Measurements from ENCODE around the gene UBE2L5.
"Not testable (repeated sequence)": the region's sequence is repeated elsewhere in the genome, so short reads cannot be mapped to it uniquely, and the experiment has no call there.

Gene UBE2L5

GRCh38 chr13:30457306-30457891 is 35.1 kb downstream of the UBE2L5 start:
- no peak overlapping the region for H2BK5ac ChIP-seq (ENCODE audit: low read length)
- no peak overlapping the region for H3K27ac ChIP-seq (replicated peaks; ENCODE audit: low read length)
- H3K36me3 ChIP-seq (replicated peaks in 1 of 2; ENCODE audit: control insufficient read depth in 2 of 2, insufficient read depth in 2 of 2, low read length in 2 of 2), result peaks cover 6 to 37% of the 10 kb centered on the region in 2 donors
- no peak overlapping the region for H3K4me3 ChIP-seq (ENCODE audit: low read length in 2 of 2)
- H3K4me2 ChIP-seq (ENCODE audit: insufficient read depth, low read length, poor library complexity, severe bottlenecking), result no peak overlapping the region
- H2AFZ ChIP-seq (ENCODE audit: low read length), result no peak overlapping the region
- H3K9ac ChIP-seq (ENCODE audit: low read depth, low read length, poor library complexity), result no peak overlapping the region
- H3K4ac ChIP-seq (ENCODE audit: low read length), result no peak overlapping the region
- no peak overlapping the region for H4K91ac ChIP-seq (ENCODE audit: low read depth, low read length, poor library complexity)
- no peak overlapping the region for H3K14ac ChIP-seq (ENCODE audit: low read length)
- H3K4me1 ChIP-seq (ENCODE audit: control insufficient read depth in 2 of 2, insufficient read depth in 1 of 2, low read depth in 1 of 2, low read length in 2 of 2), result no peaks in the 10 kb centered on the region
- H3K27me3 ChIP-seq (ENCODE audit: control insufficient read depth in 3 of 3, insufficient read depth in 3 of 3, low read depth in 1 of 3, low read length in 3 of 3), result no peaks in the 10 kb centered on the region
- H3K23ac ChIP-seq (ENCODE audit: low read depth, low read length, poor library complexity), result no peak overlapping the region
- no CpG with 5 or more reads among the region's 3 CpGs for WGBS, 2 donors (ENCODE audit: extremely low coverage in 2 of 2, insufficient read length in 2 of 2, insufficient replicate concordance in 1 of 2)
- no peaks in the 10 kb centered on the region for H3K9me3 ChIP-seq (replicated peaks in 1 of 2; ENCODE audit: control insufficient read depth in 2 of 2, insufficient read depth in 1 of 2, low read depth in 1 of 2, low read length in 2 of 2)
- no peaks in the 10 kb centered on the region for H3K79me1 ChIP-seq (ENCODE audit: low read depth, low read length)
- no peak for DNase-seq (ENCODE audit: low spot score)
- H4K8ac ChIP-seq (ENCODE audit: low read depth, low read length), result no peak overlapping the region
- no peak overlapping the region for H2BK12ac ChIP-seq (ENCODE audit: low read length)
- H3K18ac ChIP-seq (ENCODE audit: low read length), result no peak overlapping the region
- H2BK15ac ChIP-seq (ENCODE audit: low read length), result no peak overlapping the region
- no peak overlapping the region for H2BK120ac ChIP-seq (ENCODE audit: low read depth, low read length)
- H2AK5ac ChIP-seq (ENCODE audit: low read depth, low read length), result no peak overlapping the region

DNA sequence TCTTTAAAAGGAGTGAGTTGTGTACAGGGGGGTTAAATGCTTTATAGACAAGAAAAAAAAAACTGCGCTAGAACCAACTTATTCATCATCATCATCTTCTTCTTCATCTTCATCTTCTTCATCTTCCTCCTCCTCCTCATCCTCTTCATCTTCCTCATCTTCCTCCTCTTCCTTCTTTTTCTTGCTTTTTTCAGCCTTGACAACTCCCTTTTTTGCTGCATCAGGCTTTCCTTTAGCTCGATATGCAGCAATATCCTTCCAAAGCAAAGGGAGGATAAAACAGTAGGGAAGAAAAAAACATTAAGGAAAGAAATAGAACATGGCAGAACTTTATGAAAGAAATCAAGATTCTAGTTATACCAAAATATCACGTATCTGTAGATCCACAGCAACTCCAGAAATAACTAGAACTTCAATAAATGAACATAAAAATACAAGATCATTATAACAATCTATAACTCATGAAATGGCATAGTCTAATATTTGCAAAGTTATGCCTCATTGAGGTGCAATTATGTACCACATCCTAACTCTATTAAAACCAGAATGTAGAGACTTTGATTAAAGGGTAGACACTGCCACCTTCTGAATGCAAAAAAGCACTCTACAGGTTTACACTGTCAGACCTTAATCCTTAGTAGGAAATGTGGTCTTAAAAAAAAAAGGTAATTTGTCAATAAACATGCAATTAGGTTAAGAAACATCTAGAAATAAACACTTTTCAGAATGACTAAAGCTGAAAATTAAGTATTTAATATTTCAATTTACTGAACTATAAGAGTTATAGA is 39.2 kb downstream of the UBE2L5 start:
- H4K91ac ChIP-seq (ENCODE audit: low read depth, low read length, poor library complexity); H3K23ac ChIP-seq (ENCODE audit: low read depth, low read length, poor library complexity); H3K9me3 ChIP-seq (replicated peaks in 1 of 2; ENCODE audit: control insufficient read depth in 2 of 2, insufficient read depth in 1 of 2, low read depth in 1 of 2, low read length in 2 of 2); H2BK5ac ChIP-seq (ENCODE audit: low read length); H3K18ac ChIP-seq (ENCODE audit: low read length); H2AFZ ChIP-seq (ENCODE audit: low read length); H4K8ac ChIP-seq (ENCODE audit: low read depth, low read length); H3K4me1 ChIP-seq (ENCODE audit: control insufficient read depth in 2 of 2, insufficient read depth in 1 of 2, low read depth in 1 of 2, low read length in 2 of 2); H3K27ac ChIP-seq (replicated peaks; ENCODE audit: low read length); H3K79me1 ChIP-seq (ENCODE audit: low read depth, low read length); H3K27me3 ChIP-seq (ENCODE audit: control insufficient read depth in 3 of 3, insufficient read depth in 3 of 3, low read depth in 1 of 3, low read length in 3 of 3); H2AK5ac ChIP-seq (ENCODE audit: low read depth, low read length); H2BK120ac ChIP-seq (ENCODE audit: low read depth, low read length); H2BK12ac ChIP-seq (ENCODE audit: low read length); DNase-seq (ENCODE audit: low spot score); H3K9ac ChIP-seq (ENCODE audit: low read depth, low read length, poor library complexity); H3K14ac ChIP-seq (ENCODE audit: low read length); H3K4ac ChIP-seq (ENCODE audit: low read length); H3K4me3 ChIP-seq (ENCODE audit: low read length in 2 of 2); H3K4me2 ChIP-seq (ENCODE audit: insufficient read depth, low read length, poor library complexity, severe bottlenecking); H2BK15ac ChIP-seq (ENCODE audit: low read length): not testable (repeated sequence)
- peaks cover 7 to 52% of the 10 kb centered on the region in 2 donors for H3K36me3 ChIP-seq (replicated peaks in 1 of 2; ENCODE audit: control insufficient read depth in 2 of 2, insufficient read depth in 2 of 2, low read length in 2 of 2)
- no CpG with 5 or more reads among the region's 3 CpGs for WGBS, 2 donors (ENCODE audit: extremely low coverage in 2 of 2, insufficient read length in 2 of 2, insufficient replicate concordance in 1 of 2)

DNA sequence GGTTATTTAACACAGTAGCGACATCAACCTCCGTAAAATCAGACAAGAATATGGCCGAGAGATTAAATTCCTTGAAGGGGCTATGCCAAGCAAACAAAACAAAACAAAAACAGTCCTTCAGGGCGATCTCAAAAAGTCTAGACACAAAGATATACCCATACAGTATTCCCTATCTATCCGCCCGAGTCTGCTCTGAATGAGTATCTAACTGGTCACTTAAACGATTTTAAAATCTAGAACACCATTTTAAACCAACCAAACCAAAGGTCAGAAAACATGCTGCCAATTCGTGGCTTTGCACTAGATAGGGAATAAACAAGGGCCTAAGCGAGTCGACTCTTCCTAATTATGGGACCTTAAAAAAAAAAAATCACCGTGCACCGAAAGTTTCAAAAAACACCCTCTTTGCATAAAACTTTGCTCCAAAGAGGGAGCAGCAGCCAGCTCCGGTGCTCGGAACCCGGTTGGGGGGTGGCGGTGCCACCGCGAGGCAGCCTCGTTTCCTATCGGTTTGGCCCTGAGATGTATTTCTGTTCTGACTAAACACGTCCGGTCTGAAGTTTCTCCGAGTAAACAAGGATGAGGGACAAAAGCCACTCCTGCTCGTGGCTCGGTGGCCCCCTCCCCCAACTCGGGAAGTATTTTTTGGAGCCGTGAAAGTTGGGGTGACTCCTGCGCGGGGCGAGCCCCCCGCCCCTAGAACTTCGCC is 41.6 kb downstream of the UBE2L5 start:
- peak overlapping the region; percentile 68 for H2AFZ ChIP-seq (ENCODE audit: low read length)
- H2BK12ac ChIP-seq (ENCODE audit: low read length), result no peak overlapping the region
- peak overlapping the region; percentile 96 for H3K18ac ChIP-seq (ENCODE audit: low read length)
- peaks cover 2% of the 10 kb centered on the region for H3K79me1 ChIP-seq (ENCODE audit: low read depth, low read length)
- peaks cover 4 to 11% of the 10 kb centered on the region in 2 donors for H3K4me1 ChIP-seq (ENCODE audit: control insufficient read depth in 2 of 2, insufficient read depth in 1 of 2, low read depth in 1 of 2, low read length in 2 of 2)
- H4K8ac ChIP-seq (ENCODE audit: low read depth, low read length), result peak overlapping the region; percentile 65
- H3K36me3 ChIP-seq (replicated peaks in 1 of 2; ENCODE audit: control insufficient read depth in 2 of 2, insufficient read depth in 2 of 2, low read length in 2 of 2), result peaks cover 5 to 38% of the 10 kb centered on the region in 2 donors
- no peak overlapping the region for H2BK15ac ChIP-seq (ENCODE audit: low read length)
- DNase-seq (ENCODE audit: low spot score), result no peak
- H3K9ac ChIP-seq (ENCODE audit: low read depth, low read length, poor library complexity), result peak overlapping the region; percentile 90
- H3K4ac ChIP-seq (ENCODE audit: low read length), result peak overlapping the region; percentile 23
- peak overlapping the region; percentile 56 for H3K4me2 ChIP-seq (ENCODE audit: insufficient read depth, low read length, poor library complexity, severe bottlenecking)
- H3K23ac ChIP-seq (ENCODE audit: low read depth, low read length, poor library complexity), result peak overlapping the region; percentile 80
- peak overlapping the region; percentile 70 for H2AK5ac ChIP-seq (ENCODE audit: low read depth, low read length)
- H3K27me3 ChIP-seq (ENCODE audit: control insufficient read depth in 3 of 3, insufficient read depth in 3 of 3, low read depth in 1 of 3, low read length in 3 of 3), result no peaks in the 10 kb centered on the region
- peak overlapping the region; percentile 81 to 87 for H3K4me3 ChIP-seq (ENCODE audit: low read length in 2 of 2)
- H3K14ac ChIP-seq (ENCODE audit: low read length), result peak overlapping the region; percentile 38
- no peak overlapping the region for H2BK5ac ChIP-seq (ENCODE audit: low read length)
- WGBS, 2 donors (ENCODE audit: extremely low coverage in 2 of 2, insufficient read length in 2 of 2, insufficient replicate concordance in 1 of 2), result no CpG with 5 or more reads among the region's 32 CpGs
- H3K27ac ChIP-seq (replicated peaks; ENCODE audit: low read length), result peak overlapping the region; percentile 95
- no peaks in the 10 kb centered on the region for H3K9me3 ChIP-seq (replicated peaks in 1 of 2; ENCODE audit: control insufficient read depth in 2 of 2, insufficient read depth in 1 of 2, low read depth in 1 of 2, low read length in 2 of 2)
- H2BK120ac ChIP-seq (ENCODE audit: low read depth, low read length), result no peak overlapping the region
- H4K91ac ChIP-seq (ENCODE audit: low read depth, low read length, poor library complexity), result no peak overlapping the region

All from neuronal stem cell (in vitro differentiated cells).